Neuronal stem cell (in vitro differentiated cells): Measurements from ENCODE around the gene ABCA13.
A peak's percentile ranks its signal among the peaks of the same experiment; 100 is the strongest.

Source experiments
- DNase-seq: peaks from one replicate; pipeline ENCODE4 v3.0.0-alpha.2; 2013; ENCODE audit warnings: low spot score
- H2AFZ ChIP-seq: one replicate; pipeline ENCODE4 v1.6.1; 2013; ENCODE audit warnings: mild to moderate bottlenecking, low read length, inconsistent platforms
- H2AK5ac ChIP-seq: 2 replicates; pipeline ENCODE4 v1.6.1; 2013; ENCODE audit warnings: low read depth, mild to moderate bottlenecking, inconsistent platforms, low read length, moderate library complexity, mixed read lengths
- H2BK120ac ChIP-seq: 2 replicates; pipeline ENCODE4 v1.6.1; 2013; ENCODE audit warnings: low read depth, mild to moderate bottlenecking, inconsistent platforms, low read length, moderate library complexity, mixed read lengths
- H2BK12ac ChIP-seq: one replicate; pipeline ENCODE4 v1.6.1; 2013; ENCODE audit warnings: low read length, inconsistent platforms
- H2BK15ac ChIP-seq: 2 replicates; pipeline ENCODE4 v1.6.1; 2013; ENCODE audit warnings: mild to moderate bottlenecking, low read length, inconsistent platforms, mixed read lengths
- H2BK5ac ChIP-seq: one replicate; pipeline ENCODE4 v1.6.1; 2013; ENCODE audit warnings: inconsistent platforms, mild to moderate bottlenecking, low read length, moderate library complexity
- H3K14ac ChIP-seq: one replicate; pipeline ENCODE4 v1.6.1; 2013; ENCODE audit warnings: low read length, inconsistent platforms
- H3K18ac ChIP-seq: 2 replicates; pipeline ENCODE4 v1.6.1; 2013; ENCODE audit warnings: low read length, inconsistent platforms
- H3K23ac ChIP-seq: 2 replicates; pipeline ENCODE4 v1.6.1; 2013; ENCODE audit warnings: low read depth, mild to moderate bottlenecking, mixed read lengths, low read length, inconsistent platforms; ENCODE audit not compliant: poor library complexity
- H3K27ac ChIP-seq: replicated peaks from 3 replicates; pipeline ENCODE4 v1.5.1; 2013; ENCODE audit warnings: low read length, inconsistent platforms
- H3K27me3 ChIP-seq, 3 experiments: 2 replicates each; pipeline ENCODE4 v1.6.1; 2013; ENCODE audit warnings: low read length in 3 of 3, mild to moderate bottlenecking in 2 of 3, inconsistent platforms in 1 of 3, low read depth in 1 of 3, mixed read lengths in 1 of 3, moderate library complexity in 1 of 3; ENCODE audit not compliant: control insufficient read depth in 3 of 3, insufficient read depth in 3 of 3
- H3K36me3 ChIP-seq, 2 donors: replicated peaks in 1 of 2; 2 replicates each; pipeline ENCODE4 v1.6.1; 2013; ENCODE audit warnings: low read length in 2 of 2; ENCODE audit not compliant: control insufficient read depth in 2 of 2, insufficient read depth in 2 of 2
- H3K4ac ChIP-seq: 2 replicates; pipeline ENCODE4 v1.6.1; 2013; ENCODE audit warnings: inconsistent platforms, mild to moderate bottlenecking, low read length, moderate library complexity
- H3K4me1 ChIP-seq, 2 donors: 1 replicate in 1 of 2; 2 replicates in 1 of 2; pipeline ENCODE4 v1.6.1; 2013; ENCODE audit warnings: low read length in 2 of 2, low read depth in 1 of 2; ENCODE audit not compliant: control insufficient read depth in 2 of 2, insufficient read depth in 1 of 2
- H3K4me2 ChIP-seq: one replicate; pipeline ENCODE4 v1.6.1; 2013; ENCODE audit warnings: mild to moderate bottlenecking, low read length, inconsistent platforms; ENCODE audit not compliant: insufficient read depth, poor library complexity, severe bottlenecking
- H3K4me3 ChIP-seq, 2 donors: 2 replicates each; pipeline ENCODE4 v1.5.1; 2013; ENCODE audit warnings: low read length in 2 of 2, mild to moderate bottlenecking in 2 of 2, inconsistent platforms in 1 of 2, moderate library complexity in 1 of 2
- H3K79me1 ChIP-seq: one replicate; pipeline ENCODE4 v1.6.1; 2013; ENCODE audit warnings: low read depth, mild to moderate bottlenecking, inconsistent platforms, low read length, moderate library complexity
- H3K9ac ChIP-seq: one replicate; pipeline ENCODE4 v1.6.1; 2013; ENCODE audit warnings: mild to moderate bottlenecking, low read depth, low read length, inconsistent platforms; ENCODE audit not compliant: poor library complexity
- H3K9me3 ChIP-seq, 2 donors: replicated peaks in 1 of 2; 2 replicates each; pipeline versions ENCODE3 to v1.6.1; 2013; ENCODE audit warnings: low read length in 2 of 2, mild to moderate bottlenecking in 2 of 2, inconsistent platforms in 1 of 2, low read depth in 1 of 2, mixed read lengths in 1 of 2, moderate library complexity in 1 of 2; ENCODE audit not compliant: control insufficient read depth in 2 of 2, insufficient read depth in 1 of 2
- H4K8ac ChIP-seq: one replicate; pipeline ENCODE4 v1.6.1; 2013; ENCODE audit warnings: low read depth, mild to moderate bottlenecking, inconsistent platforms, low read length, moderate library complexity
- H4K91ac ChIP-seq: one replicate; pipeline ENCODE4 v1.6.1; 2013; ENCODE audit warnings: low read length, low read depth, mild to moderate bottlenecking, inconsistent platforms; ENCODE audit not compliant: poor library complexity
- WGBS, 2 donors: extraction: QIAGEN DNeasy Blood & Tissue Kit; methylation state at CpG; one replicate each; pipeline ENCODE4 v1.1.7; 2013; ENCODE audit warnings: missing lambda C conversion rate in 2 of 2, mixed read lengths in 1 of 2; ENCODE audit not compliant: insufficient read length in 2 of 2, insufficient replicate concordance in 1 of 2; ENCODE audit errors: extremely low coverage in 2 of 2; 5-methylcytosine and 5-hydroxymethylcytosine counted together

The ABCA13 gene

DNA sequence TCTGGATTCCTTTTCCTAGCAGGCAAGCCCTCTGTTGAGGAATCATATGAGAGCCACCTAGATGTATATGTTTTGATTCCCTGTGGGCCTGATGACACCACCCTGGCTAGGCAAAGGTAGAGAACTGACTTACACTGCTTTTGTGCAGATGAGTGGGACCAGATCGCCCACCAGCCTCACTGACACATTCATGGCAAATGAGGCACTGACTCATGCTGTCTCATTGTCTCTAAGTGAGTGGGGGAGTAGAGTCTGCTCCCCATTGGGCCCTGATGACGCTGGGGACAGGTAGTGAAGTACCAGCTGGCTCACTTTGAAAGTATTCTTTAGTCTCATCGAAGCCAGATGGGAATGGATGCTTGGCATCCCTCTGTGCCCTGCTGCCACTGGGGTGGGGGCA lies 326.3 kb downstream of the ABCA13 start:
- no peaks in the 10 kb centered on the region for H3K9me3 ChIP-seq
- no peak overlapping the region for H3K9ac ChIP-seq
- H3K14ac ChIP-seq: peak overlapping the region; percentile 11
- no peaks in the 10 kb centered on the region for H3K4me1 ChIP-seq
- no peak overlapping the region for H4K8ac ChIP-seq
- H3K36me3 ChIP-seq: no peaks in the 10 kb centered on the region
- H2BK12ac ChIP-seq: no peak overlapping the region
- H3K4me2 ChIP-seq: no peak overlapping the region
- no peak overlapping the region for H3K18ac ChIP-seq
- peak overlapping the region; percentile 3 for H2AK5ac ChIP-seq
- no peak overlapping the region for H3K23ac ChIP-seq
- H2AFZ ChIP-seq: no peak overlapping the region
- no peaks in the 10 kb centered on the region for H3K27me3 ChIP-seq
- DNase-seq: no peak
- WGBS, 2 donors: no CpG with 5 or more reads among the region's 3 CpGs
- no peak overlapping the region for H3K4me3 ChIP-seq
- H4K91ac ChIP-seq: no peak overlapping the region
- H2BK5ac ChIP-seq: no peak overlapping the region
- no peak overlapping the region for H3K27ac ChIP-seq
- H2BK120ac ChIP-seq: no peak overlapping the region
- H2BK15ac ChIP-seq: no peak overlapping the region
- no peak overlapping the region for H3K4ac ChIP-seq
- no peaks in the 10 kb centered on the region for H3K79me1 ChIP-seq

DNA sequence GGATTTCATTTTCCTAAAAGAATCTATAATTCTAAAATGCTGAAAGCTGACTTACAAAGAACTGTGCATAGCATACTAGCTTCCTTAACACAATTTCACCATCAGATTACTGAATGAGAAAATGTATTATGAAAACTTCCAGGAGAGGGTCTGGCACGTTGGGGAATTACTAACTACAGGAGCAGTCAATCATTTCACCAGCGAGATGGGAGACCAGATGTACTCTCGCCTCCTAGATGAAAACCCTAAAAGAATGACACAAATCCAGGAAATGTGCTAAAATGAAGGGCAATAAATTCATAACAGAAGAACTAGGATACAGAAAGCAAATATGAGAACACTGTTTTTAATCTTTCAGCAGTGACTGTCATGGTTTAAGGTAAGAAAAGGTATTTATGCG lies 330.8 kb downstream of the ABCA13 start:
- no peak overlapping the region for H2BK15ac ChIP-seq
- no peak overlapping the region for H3K27ac ChIP-seq
- no peaks in the 10 kb centered on the region for H3K9me3 ChIP-seq
- H3K18ac ChIP-seq: no peak overlapping the region
- no peak overlapping the region for H3K23ac ChIP-seq
- no peaks in the 10 kb centered on the region for H3K27me3 ChIP-seq
- no peak overlapping the region for H3K4ac ChIP-seq
- H3K4me3 ChIP-seq: no peak overlapping the region
- H3K79me1 ChIP-seq: no peaks in the 10 kb centered on the region
- no peak overlapping the region for H3K4me2 ChIP-seq
- H4K91ac ChIP-seq: no peak overlapping the region
- WGBS, 2 donors: no CpG with 5 or more reads among the region's 4 CpGs
- no peak overlapping the region for H3K9ac ChIP-seq
- no peaks in the 10 kb centered on the region for H3K36me3 ChIP-seq
- no peak overlapping the region for H2BK12ac ChIP-seq
- no peaks in the 10 kb centered on the region for H3K4me1 ChIP-seq
- no peak overlapping the region for H4K8ac ChIP-seq
- H2BK120ac ChIP-seq: no peak overlapping the region
- H2BK5ac ChIP-seq: no peak overlapping the region
- H2AK5ac ChIP-seq: no peak overlapping the region
- no peak overlapping the region for H2AFZ ChIP-seq
- DNase-seq: no peak
- no peak overlapping the region for H3K14ac ChIP-seq

DNA sequence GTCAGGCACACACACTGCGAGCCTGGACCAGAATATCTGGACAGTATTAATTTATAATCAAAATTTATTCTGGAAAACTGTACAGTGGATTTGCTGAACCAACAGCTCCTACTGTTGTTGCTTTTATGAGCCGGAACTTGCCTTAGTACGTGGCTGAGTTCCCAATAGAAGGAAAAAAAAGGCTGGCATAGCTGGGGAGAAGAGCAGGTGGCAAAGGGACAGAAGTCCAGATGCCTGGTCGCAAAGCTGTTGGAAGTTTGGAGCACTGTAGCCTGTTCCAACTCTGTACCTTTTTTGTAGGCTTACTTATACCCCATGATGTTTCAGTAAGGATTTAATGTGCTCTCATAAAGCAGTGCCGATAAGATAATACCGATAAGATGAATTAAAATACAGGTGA lies 333.8 kb downstream of the ABCA13 start:
- Histone ChIP-seq H3K36me3 (no peaks in the 10 kb centered on the region), H3K27me3 (no peaks in the 10 kb centered on the region), H3K4me1 (no peaks in the 10 kb centered on the region), H2BK5ac (no peak overlapping the region), H3K9ac (no peak overlapping the region), H3K4me3 (no peak overlapping the region), H3K4ac (no peak overlapping the region), H4K8ac (no peak overlapping the region), H3K4me2 (no peak overlapping the region), H3K14ac (no peak overlapping the region), H3K23ac (no peak overlapping the region), H2AK5ac (no peak overlapping the region), H2BK120ac (no peak overlapping the region), H3K79me1 (no peaks in the 10 kb centered on the region), H3K27ac (no peak overlapping the region), H2BK12ac (no peak overlapping the region), H4K91ac (no peak overlapping the region), H3K9me3 (no peaks in the 10 kb centered on the region), H3K18ac (no peak overlapping the region), H2BK15ac (no peak overlapping the region), H2AFZ (no peak overlapping the region)
- no peak for DNase-seq
- no CpG with 5 or more reads among the region's 6 CpGs for WGBS, 2 donors

DNA sequence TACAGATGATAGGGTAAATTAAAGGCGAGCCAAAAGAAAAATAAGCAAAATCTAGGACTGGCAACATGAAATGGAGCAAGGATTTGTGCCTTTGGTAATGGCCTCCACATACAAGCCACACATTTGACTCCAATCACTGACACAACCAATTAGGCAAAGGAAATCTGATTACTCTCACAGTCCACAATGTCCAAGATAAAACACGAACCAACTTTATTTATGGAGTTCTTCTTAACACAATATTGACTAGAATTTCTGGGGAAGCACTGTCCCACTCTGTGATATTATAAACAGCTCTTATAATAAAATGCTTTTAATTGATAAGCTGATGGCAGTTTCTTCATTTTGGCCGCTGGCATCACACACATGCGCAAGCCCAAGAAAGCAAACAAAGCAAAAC lies 334.2 kb downstream of the ABCA13 start:
- no peak overlapping the region for H3K18ac ChIP-seq
- no CpG with 5 or more reads among the region's 4 CpGs for WGBS, 2 donors
- peaks cover 0 to under 1% (median 0%) of the 10 kb centered on the region in 3 experiments for H3K27me3 ChIP-seq
- H3K9ac ChIP-seq: no peak overlapping the region
- no peak overlapping the region for H2BK5ac ChIP-seq
- H3K14ac ChIP-seq: no peak overlapping the region
- H3K27ac ChIP-seq: no peak overlapping the region
- no peak overlapping the region for H4K8ac ChIP-seq
- no peak overlapping the region for H2AK5ac ChIP-seq
- H3K23ac ChIP-seq: no peak overlapping the region
- no peak for DNase-seq
- no peak overlapping the region for H4K91ac ChIP-seq
- H2BK120ac ChIP-seq: no peak overlapping the region
- no peak overlapping the region for H3K4me3 ChIP-seq
- H2BK15ac ChIP-seq: no peak overlapping the region
- H3K9me3 ChIP-seq: no peaks in the 10 kb centered on the region
- H2BK12ac ChIP-seq: no peak overlapping the region
- no peaks in the 10 kb centered on the region for H3K79me1 ChIP-seq
- no peak overlapping the region for H3K4me2 ChIP-seq
- no peaks in the 10 kb centered on the region for H3K36me3 ChIP-seq
- no peak overlapping the region for H2AFZ ChIP-seq
- H3K4me1 ChIP-seq: no peaks in the 10 kb centered on the region
- H3K4ac ChIP-seq: no peak overlapping the region
